ENCODE data around the gene VSX1. TPM values are rescaled to one million over a fixed set of nuclear protein-coding genes. Genes with fewer than 3 reads are reported as not detected.

VSX1 gene
- not detected in 2 replicates for total RNA-seq

GRCh38 chr20:25081730-25082497 lies at the start of gene VSX1:
Gene VSX1 (minus strand): TSS chr20:25082141. CDS start chr20:25082096, 45 bp downstream.
- H3K4me3 ChIP-seq (ENCODE audit: low read depth, low read length), result no peak within 1 kb of the TSS
- TF ChIP-seq CTCF (IDR thresholded peaks at IDR 0.05; ENCODE audit: insufficient read depth, low read depth, low read length), result no peak
- DNase-seq (ENCODE audit: low read depth), result no peak

GRCh38 chr20:25129908-25130307 lies 48.0 kb upstream of the VSX1 start:
- TF ChIP-seq CTCF (IDR thresholded peaks at IDR 0.05; ENCODE audit: insufficient read depth, low read depth, low read length), result no peak
- H3K4me3 ChIP-seq (ENCODE audit: low read depth, low read length), result no peak overlapping the region
- DNase-seq (ENCODE audit: low read depth), result no peak

DNA sequence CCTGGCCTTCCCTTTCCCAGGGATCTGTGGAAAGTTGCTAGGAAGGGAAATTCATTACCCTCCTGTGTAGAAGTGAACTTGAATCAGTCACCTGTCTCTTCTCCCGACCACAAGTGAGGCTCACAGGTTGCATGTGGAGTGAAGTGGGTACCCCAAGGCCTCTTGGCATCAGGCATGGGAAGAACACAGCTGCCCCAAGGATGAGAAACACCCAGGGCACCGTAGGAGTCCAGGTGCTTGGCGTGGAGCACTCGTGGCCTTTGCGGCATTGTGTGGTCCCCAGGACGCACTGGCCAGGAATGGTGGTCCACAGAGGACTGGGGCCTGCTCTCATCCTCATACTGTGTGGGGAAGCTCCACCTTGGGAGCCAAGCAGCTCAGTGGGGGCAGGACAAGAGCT lies 47.5 kb upstream of the VSX1 start:
- TF ChIP-seq CTCF (IDR thresholded peaks at IDR 0.05; ENCODE audit: insufficient read depth, low read depth, low read length), result no peak
- H3K4me3 ChIP-seq (ENCODE audit: low read depth, low read length), result no peak overlapping the region
- no peak for DNase-seq (ENCODE audit: low read depth)

- no peak for DNase-seq (ENCODE audit: low read depth)
- no peak for TF ChIP-seq CTCF (IDR thresholded peaks at IDR 0.05; ENCODE audit: insufficient read depth, low read depth, low read length)
- no peak overlapping the region for H3K4me3 ChIP-seq (ENCODE audit: low read depth, low read length)
Measured at GRCh38 chr20:25128649-25129048, 46.7 kb upstream of the VSX1 start.

- DNase-seq (ENCODE audit: low read depth), result no peak
- H3K4me3 ChIP-seq (ENCODE audit: low read depth, low read length), result no peak overlapping the region
- no peak for TF ChIP-seq CTCF (IDR thresholded peaks at IDR 0.05; ENCODE audit: insufficient read depth, low read depth, low read length)
Measured at GRCh38 chr20:25127761-25128537, 46.0 kb upstream of the VSX1 start.

- no peak overlapping the region for H3K4me3 ChIP-seq (ENCODE audit: low read depth, low read length)
- DNase-seq (ENCODE audit: low read depth), result no peak
- no peak for TF ChIP-seq CTCF (IDR thresholded peaks at IDR 0.05; ENCODE audit: insufficient read depth, low read depth, low read length)
Measured at GRCh38 chr20:25126204-25127029, 44.5 kb upstream of the VSX1 start.

Measured in fibroblast of villous mesenchyme (primary cell).